Breast epithelium (tissue), 4 donors: ENCODE data around the gene SDCCAG8. TPM values are rescaled to one million over a fixed set of nuclear protein-coding genes. Genes with fewer than 3 reads are reported as not detected.
A peak's percentile ranks its signal among the peaks of the same experiment; 100 is the strongest.

Source experiments
- DNase-seq, 2 donors: peaks; one replicate each; pipeline ENCODE4 v3.0.0-alpha.2; 2019; ENCODE audit warnings: low spot score in 2 of 2
- H3K27ac ChIP-seq, 2 donors: fragments of 200-600 bp; sonication (generic) in 1 of 2; one replicate each; pipeline ENCODE4 v1.5.1; 2016 to 2019; ENCODE audit warnings: mild to moderate bottlenecking in 1 of 2
- H3K27me3 ChIP-seq, 2 donors: fragments of 200-600 bp; sonication (generic) in 1 of 2; one replicate each; pipeline versions ENCODE4 v1.5.1 to v1.6.0; 2017 to 2019; ENCODE audit warnings: control low read depth in 1 of 2, mild to moderate bottlenecking in 1 of 2
- H3K36me3 ChIP-seq: fragments of 200-600 bp; one replicate; pipeline ENCODE4 v1.5.1; 2019
- H3K4me1 ChIP-seq, 2 donors: fragments of 200-600 bp; sonication (generic); one replicate each; pipeline ENCODE4 v1.5.1; 2016 to 2019; ENCODE audit warnings: control low read depth in 1 of 2
- H3K4me3 ChIP-seq, 3 donors: fragments of 200-600 bp; sonication (generic); 1 replicate in 2 of 3; 2 replicates in 1 of 3; pipeline ENCODE4 v1.5.1; 2016 to 2019; ENCODE audit warnings: mild to moderate bottlenecking in 3 of 3, moderate library complexity in 2 of 3
- H3K9me3 ChIP-seq, 2 donors: fragments of 200-600 bp; sonication (generic) in 1 of 2; one replicate each; pipeline ENCODE4 v1.5.1; 2016 to 2019; ENCODE audit warnings: control low read depth in 1 of 2
- CTCF ChIP-seq, 3 donors: fragments of 450-650 bp; IDR thresholded peaks; one replicate each; pipeline ENCODE4 v1.5.1; 2016 to 2017; ENCODE audit warnings: antibody characterized with exemption in 3 of 3, mild to moderate bottlenecking in 3 of 3, moderate library complexity in 3 of 3
- POLR2A ChIP-seq: fragments of 450-650 bp; IDR thresholded peaks from one replicate; pipeline ENCODE4 v1.6.1; 2016; ENCODE audit warnings: antibody characterized with exemption, mild to moderate bottlenecking, moderate library complexity
- POLR2AphosphoS5 ChIP-seq, 3 donors: sonication (generic); formaldehyde crosslinking; IDR thresholded peaks; one replicate each; pipeline ENCODE4 v1.6.1; 2017; ENCODE audit warnings: antibody characterized with exemption in 3 of 3
- intact Hi-C: fragments of 100-400 bp; cut with DNase I; formaldehyde crosslinking; loops from one replicate; pipeline ENCODE4 v1.15.1; 2023; ENCODE audit warnings: low total_unique reads
- total RNA-seq, 3 donors: library from RNA; depleted of rRNA; stranded (reverse); fragments of >200 nt; gene quantifications; one replicate each; pipeline ENCODE4 v1.1.0, GENCODE V29; 2016

The SDCCAG8 gene
- total RNA-seq, 3 donors from 2014 or later = 48.6 to 73.0 (median 62.3) TPM

GRCh38 chr1:243249214-243249613 lies 6.6 kb upstream of the SDCCAG8 start:
- no peaks in the 10 kb centered on the region for H3K36me3 ChIP-seq
- no peak for DNase-seq
- intact Hi-C loops = no loop called here
- TF ChIP-seq POLR2A (no peak), POLR2AphosphoS5 (IDR thresholded peaks at IDR 0.05) (no peak), CTCF (IDR thresholded peaks at IDR 0.05) (no peak)
- no peak overlapping the region for H3K27ac ChIP-seq
- no peaks in the 10 kb centered on the region for H3K9me3 ChIP-seq
- H3K4me1 ChIP-seq = peaks cover 0 to 4% of the 10 kb centered on the region in 2 donors
- H3K4me3 ChIP-seq = no peak overlapping the region
- no peaks in the 10 kb centered on the region for H3K27me3 ChIP-seq

- TF ChIP-seq POLR2A (no peak), CTCF (IDR thresholded peaks at IDR 0.05) (no peak), POLR2AphosphoS5 (IDR thresholded peaks at IDR 0.05) (no peak)
- no peaks in the 10 kb centered on the region for H3K36me3 ChIP-seq
- DNase-seq = no peak
- intact Hi-C loops = no loop called here
- no peak overlapping the region for H3K27ac ChIP-seq
- H3K4me3 ChIP-seq = no peak overlapping the region
- H3K4me1 ChIP-seq = peaks cover 0 to 4% of the 10 kb centered on the region in 2 donors
- H3K9me3 ChIP-seq = no peaks in the 10 kb centered on the region
- H3K27me3 ChIP-seq = no peaks in the 10 kb centered on the region
These were observed 5.7 kb upstream of the SDCCAG8 start for GRCh38 chr1:243250102-243250501.

GRCh38 chr1:243251539-243251938 lies 4.3 kb upstream of the SDCCAG8 start:
- Histone ChIP-seq H3K4me1 (peaks cover 0 to 4% of the 10 kb centered on the region in 2 donors), H3K4me3 (no peak overlapping the region), H3K36me3 (no peaks in the 10 kb centered on the region), H3K9me3 (no peaks in the 10 kb centered on the region), H3K27me3 (no peaks in the 10 kb centered on the region), H3K27ac (no peak overlapping the region)
- no peak for DNase-seq
- TF ChIP-seq CTCF (IDR thresholded peaks at IDR 0.05) (no peak), POLR2A (no peak), POLR2AphosphoS5 (IDR thresholded peaks at IDR 0.05) (no peak)
- intact Hi-C loops = no loop called here

GRCh38 chr1:243253211-243253925 lies 2.5 kb upstream of the SDCCAG8 start:
- TF ChIP-seq POLR2A = no peak
- no peak for TF ChIP-seq CTCF (IDR thresholded peaks at IDR 0.05)
- TF ChIP-seq POLR2AphosphoS5 (IDR thresholded peaks at IDR 0.05) = no peak
- H3K4me3 ChIP-seq = peak overlapping the region; percentile 90 to 93 (median 91)
- no peaks in the 10 kb centered on the region for H3K36me3 ChIP-seq
- no peaks in the 10 kb centered on the region for H3K27me3 ChIP-seq
- intact Hi-C loops = no loop called here
- DNase-seq = no peak
- peak overlapping the region; percentile 90 to 93 for H3K27ac ChIP-seq
- H3K9me3 ChIP-seq = no peaks in the 10 kb centered on the region
- H3K4me1 ChIP-seq = peaks cover 0 to 4% of the 10 kb centered on the region in 2 donors

GRCh38 chr1:243253926-243254232 lies 2.0 kb upstream of the SDCCAG8 start:
- no peak for DNase-seq
- peaks cover 0 to 4% of the 10 kb centered on the region in 2 donors for H3K4me1 ChIP-seq

More at GRCh38 chr1:243253926-243254232, 2.0 kb upstream of the SDCCAG8 start:
- H3K27me3 ChIP-seq = no peaks in the 10 kb centered on the region
- TF ChIP-seq CTCF (IDR thresholded peaks at IDR 0.05) = no peak
- TF ChIP-seq POLR2AphosphoS5 (IDR thresholded peaks at IDR 0.05) = no peak
- TF ChIP-seq POLR2A = no peak
- peak overlapping the region; percentile 90 to 93 (median 91) for H3K4me3 ChIP-seq
- H3K27ac ChIP-seq = peak overlapping the region; percentile 90 to 93
- H3K36me3 ChIP-seq = no peaks in the 10 kb centered on the region
- no peaks in the 10 kb centered on the region for H3K9me3 ChIP-seq
- intact Hi-C loops = no loop called here
